Activated naive CD8-positive, alpha-beta T cell treated with anti-CD3 and anti-CD28 coated beads, Interleukin-2, amount 50 U/mL, for 16 hours (primary cell): Measurements from ENCODE around the gene ASPA.
"Not testable (repeated sequence)": the region's sequence is repeated elsewhere in the genome, so short reads cannot be mapped to it uniquely, and the experiment has no call there.

ENCODE experiments used
- DNase-seq: peaks from one replicate; pipeline ENCODE4 v3.0.0-alpha.2; 2020; ENCODE audit warnings: low read depth, low spot score

Gene ASPA

DNA sequence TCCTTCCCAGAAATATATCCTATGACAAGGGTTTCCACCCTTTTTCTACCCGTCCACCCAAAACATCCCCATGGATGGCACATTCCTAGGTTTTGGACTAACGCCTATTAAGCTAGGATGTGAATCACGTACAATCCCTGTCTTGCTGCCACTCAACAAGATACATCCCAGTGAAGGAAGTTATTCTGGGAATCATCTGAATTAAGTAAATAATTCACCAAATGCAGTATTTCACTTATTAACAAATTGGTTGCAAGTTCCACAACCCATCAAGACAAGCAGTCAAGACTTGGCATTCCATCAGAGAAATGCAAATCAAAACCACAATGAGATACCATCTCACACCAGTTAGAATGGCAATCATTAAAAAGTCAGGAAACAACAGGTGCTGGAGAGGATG is 32.1 kb downstream of the ASPA start:
- DNase-seq: no peak

DNA sequence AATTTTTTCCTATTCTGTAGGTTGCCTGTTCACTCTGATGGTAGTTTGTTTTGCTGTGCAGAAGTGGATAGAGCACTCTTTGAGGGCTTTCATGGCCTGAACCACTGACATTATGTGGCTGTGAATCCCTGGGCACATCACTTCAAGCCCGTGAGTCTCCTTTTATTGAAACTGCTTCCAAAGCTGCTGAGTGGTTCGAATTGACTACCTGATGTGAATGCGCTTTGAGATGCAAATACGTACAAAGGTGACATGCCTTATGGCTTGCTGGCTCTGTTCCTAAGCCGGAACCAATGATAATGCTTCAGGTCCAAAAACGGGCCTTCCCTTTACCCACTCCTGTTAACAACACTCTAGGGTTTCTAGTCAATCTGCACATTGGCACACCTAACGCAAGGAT is 34.3 kb downstream of the ASPA start:
- DNase-seq: no peak

DNA sequence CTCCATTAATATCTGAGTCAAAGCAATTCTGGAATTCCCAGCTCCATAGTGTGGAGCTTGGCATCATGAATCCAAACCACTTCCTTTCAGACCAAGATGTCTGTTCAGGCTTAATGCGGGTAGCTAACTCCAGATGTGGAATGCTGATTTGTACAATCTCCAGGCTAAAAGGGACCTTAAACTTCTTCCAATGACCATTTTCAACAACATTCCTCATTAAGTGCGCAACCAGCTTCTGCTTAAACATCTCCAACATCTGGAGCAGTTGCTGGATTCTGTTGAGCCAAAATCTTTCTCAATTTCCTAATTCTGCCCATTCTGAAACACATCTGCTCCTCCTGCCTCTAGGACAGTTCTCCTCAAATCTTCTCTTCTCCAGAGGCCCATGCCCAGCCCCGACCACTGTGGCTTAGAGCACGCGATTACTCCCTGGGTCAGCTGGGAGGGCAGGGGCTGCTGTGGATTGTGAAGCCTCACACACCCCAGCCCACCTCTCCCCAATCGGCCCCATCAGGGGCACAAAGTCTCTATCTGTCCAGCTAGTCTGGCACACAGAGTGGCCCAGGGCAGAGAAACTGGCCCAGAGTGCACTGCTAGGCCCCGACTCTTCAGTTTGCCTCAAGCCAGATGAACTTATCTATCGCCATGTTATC is 36.2 kb downstream of the ASPA start:
- no peak for DNase-seq

DNA sequence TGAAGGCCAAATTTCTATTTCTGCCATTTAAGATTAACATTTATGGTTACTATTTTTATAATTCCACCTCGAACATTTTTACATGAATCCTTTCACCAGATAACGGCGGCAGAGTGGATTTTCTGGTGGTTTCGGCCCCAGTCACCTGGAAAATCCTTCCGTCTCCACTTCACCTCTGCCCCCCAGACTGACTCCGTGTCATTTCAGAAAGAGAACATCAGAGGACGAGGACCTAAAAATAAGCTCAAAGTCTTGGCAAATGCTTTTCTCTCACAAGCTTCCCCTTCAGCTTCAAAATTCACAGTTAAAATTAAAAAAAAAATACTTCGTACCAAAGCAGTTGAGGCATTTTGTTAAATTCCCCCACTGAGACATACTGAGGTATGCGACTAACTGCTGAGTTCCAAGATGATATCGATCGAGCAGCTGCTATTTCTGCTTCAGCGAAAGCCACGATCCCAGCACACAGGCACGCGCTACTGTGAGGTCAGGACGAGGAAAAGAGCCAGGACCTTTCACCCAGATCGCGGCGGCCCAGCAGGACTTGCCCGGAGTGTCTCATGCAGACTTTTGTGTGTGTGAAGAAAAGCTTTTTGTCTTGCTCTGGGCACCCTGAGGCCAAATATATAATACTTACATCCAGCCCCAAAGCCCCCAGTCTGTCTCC is 36.8 kb downstream of the ASPA start:
- no peak for DNase-seq

DNA sequence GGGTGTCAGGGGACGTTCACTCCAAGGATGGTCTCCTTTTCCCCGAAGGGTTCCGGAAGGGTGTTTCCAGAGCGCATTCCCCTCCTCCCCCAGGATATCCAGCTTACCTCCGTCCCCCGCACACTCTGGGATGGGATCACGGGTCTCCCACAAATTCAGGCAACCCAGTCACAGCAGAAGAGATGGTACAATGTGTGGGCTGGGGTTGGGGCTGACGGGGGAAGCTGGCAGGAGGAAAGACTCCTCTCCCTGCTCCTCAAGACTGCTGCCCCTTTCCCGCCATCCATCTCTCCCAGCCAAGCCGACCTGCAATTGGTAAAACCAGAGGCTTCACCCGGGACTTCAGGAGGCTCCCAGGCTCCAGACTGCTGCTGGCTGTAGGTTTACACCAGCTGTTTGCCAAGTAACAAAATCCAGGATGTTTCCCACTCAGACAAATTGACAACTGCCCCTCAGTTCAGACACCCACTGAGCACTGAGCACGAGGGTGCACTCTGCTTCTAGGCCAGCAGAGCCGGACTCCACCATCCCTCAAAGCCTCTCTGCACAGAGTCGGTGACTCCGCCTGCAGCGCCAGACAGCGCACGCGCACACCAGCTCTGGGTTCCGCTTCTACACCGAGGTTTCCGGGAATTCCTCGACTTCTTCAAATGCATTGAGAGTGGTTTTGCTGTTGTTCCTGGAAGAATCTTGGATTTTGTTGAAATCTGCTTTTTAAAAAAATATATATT is 37.7 kb downstream of the ASPA start:
- no peak for DNase-seq

DNA sequence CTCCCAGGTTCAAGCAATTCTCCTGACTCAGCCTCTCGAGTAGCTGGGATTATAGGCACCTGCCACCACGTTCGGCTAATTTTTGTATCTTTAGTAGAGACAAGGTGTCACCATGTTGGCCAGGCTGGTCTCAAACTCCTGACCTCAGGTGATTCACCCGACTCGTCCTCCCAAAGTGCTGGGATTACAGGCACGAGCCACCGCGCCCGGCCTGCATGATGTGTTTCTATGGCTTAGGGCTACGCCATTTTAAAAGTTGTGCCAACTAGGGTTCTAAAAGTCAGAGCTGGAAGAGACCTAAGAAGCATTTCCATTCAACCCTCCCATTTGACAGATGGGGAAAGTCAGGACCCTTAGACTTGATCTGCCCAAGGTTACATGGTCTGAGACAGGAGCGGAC is 38.4 kb downstream of the ASPA start:
- DNase-seq: not testable (repeated sequence)

DNA sequence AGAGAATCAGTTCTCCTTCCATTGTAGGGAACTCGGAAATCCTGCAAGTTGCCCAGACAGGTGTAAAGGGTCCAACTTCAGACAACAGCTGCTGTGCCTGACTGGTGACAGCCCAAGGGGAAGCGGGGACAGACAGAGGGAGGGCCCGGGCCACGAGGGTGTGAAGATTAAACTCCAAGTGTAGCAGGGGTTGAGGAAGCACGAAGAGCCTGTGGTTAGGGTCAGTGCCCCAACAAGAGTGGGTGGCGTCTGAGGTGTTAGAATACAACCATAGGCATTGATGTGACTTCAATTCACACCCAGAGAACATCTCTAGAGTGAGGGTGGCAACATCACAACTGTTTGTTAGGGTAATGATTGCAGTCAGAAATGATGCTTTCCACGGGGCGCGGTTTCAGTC is 39.1 kb downstream of the ASPA start:
- no peak for DNase-seq

DNA sequence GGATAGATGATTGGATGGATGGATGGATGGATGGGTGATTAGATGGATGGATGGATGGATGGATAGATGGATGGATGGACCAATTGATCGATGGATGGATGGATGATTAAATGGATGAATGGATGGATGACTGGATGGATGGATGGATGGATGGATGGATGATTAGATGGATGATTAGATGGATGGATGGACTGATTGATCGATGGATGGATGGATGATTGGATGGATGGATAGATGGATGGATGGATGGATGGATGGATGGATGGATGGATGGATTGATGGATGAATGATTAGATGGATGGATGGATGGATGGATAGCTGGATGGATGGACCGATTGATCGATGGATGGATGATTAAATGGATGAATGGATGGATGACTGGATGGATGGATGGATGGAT is 43.7 kb downstream of the ASPA start:
- not testable (repeated sequence) for DNase-seq

DNA sequence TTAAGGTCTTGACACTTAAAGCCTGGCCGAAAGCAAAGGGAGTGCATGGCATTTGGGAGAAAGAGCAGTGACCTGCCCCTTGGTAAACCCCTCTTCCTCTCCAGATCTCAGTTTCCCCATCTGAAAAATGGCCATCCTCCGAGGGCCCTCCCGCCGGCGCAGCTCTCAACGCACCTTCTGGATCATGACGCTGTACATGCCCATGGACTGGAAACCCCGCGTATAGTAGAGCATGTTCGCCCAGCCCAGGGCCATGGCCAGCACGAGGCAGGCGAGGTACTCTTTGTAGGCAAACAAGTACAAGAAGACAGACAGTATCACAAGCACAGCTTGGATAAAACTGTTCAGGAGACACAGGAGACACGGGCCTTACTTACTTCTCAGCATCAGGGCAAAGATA is 48.2 kb downstream of the ASPA start:
- DNase-seq: no peak

DNA sequence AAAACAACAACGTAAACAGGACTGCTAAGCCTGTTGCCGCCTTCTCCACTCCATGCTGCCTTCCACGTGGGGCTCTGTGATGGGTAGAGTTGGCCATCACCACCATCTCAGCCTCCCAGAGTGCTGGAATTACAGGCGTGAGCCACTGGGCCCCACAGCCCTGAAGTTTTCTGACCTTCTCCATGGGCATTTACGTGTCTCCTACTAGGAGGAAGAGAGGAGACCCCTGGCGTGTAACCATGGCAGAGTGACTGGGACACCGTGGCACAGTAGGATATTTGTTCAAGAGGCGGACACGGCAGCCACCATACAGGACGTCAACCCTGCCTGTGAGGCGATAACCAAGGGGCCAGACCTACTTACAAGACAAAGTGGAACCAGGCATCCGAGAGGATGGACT is 50.7 kb downstream of the ASPA start:
- DNase-seq: no peak

DNA sequence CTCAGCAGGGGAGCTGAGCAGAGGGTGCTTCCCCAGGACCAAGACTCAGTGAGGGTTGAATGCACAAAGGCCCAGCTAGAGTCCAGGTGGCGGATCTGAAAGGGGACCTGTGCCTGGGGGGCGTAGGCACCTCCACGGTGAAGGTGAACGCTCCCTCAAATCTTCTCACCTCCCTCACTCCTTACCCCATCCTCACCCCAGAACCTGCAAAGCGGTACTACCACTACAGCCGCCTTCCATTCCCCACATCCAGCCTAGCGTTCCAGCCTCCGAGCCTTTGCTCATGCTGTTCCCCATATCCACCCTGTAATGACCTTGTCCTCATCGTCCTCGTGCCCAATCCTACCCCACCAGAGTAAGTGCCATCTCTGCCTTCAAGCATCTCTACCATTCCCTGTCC is 51.2 kb downstream of the ASPA start:
- no peak for DNase-seq

DNA sequence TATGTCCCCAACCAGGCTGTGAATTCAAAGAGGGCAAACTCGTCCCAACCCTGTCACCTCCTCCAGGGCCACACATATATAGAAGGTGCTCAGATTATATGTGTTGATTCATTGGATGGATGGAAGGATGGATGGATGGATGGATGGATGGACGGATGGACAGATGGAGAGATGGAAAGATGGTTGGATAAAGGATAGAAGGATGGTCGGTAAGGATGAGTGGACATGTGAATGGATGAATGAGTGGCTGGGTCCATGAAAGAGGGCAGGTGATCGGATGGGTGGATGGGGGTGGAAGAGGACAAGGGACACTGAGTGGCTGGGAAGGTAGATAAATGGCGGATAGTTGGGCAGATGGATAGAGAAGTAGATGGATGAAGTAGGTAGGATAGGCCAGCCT is 51.7 kb downstream of the ASPA start:
- DNase-seq: no peak

DNA sequence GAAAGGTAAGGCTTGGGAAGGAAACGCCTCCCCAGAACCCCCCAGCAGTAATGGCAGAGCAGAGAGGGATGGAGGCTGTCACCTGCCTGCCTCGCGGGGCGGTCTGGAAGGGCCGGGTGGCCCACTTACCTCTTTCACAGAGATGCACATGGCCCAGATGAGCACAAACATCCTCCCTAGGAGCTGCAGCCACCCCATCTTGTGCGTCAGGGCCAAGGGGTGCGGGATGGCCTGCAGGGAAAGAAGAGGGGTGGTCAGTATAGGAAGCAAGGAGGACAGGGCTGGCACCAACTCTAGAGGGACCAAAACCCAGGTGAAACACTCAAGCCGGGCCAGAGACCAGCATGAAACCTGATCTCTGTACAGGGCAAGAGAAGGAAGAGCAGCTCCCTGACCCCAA is 52.1 kb downstream of the ASPA start:
- no peak for DNase-seq

DNA sequence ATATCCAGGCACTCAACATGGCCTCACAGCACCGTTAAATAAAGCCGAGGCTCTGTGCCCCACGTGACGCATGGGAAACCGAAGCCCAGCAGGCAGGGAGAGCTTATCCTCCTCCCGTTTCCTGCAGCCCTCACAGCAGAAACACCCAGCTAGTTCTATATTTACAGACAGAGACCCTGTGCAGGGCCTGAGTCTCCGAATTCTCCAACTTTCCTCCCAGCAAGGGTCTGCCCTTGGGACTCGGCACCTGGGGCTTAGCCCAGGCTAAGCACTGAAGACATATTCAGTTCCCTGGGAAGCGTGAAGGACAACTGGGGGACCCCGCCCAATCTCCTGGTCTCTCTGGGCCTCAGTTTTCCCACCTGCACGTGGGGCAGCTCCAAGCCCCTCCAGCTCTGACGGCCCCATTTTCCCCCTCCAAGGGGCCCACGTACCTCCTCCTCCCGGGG is 52.6 kb downstream of the ASPA start:
- no peak for DNase-seq

DNA sequence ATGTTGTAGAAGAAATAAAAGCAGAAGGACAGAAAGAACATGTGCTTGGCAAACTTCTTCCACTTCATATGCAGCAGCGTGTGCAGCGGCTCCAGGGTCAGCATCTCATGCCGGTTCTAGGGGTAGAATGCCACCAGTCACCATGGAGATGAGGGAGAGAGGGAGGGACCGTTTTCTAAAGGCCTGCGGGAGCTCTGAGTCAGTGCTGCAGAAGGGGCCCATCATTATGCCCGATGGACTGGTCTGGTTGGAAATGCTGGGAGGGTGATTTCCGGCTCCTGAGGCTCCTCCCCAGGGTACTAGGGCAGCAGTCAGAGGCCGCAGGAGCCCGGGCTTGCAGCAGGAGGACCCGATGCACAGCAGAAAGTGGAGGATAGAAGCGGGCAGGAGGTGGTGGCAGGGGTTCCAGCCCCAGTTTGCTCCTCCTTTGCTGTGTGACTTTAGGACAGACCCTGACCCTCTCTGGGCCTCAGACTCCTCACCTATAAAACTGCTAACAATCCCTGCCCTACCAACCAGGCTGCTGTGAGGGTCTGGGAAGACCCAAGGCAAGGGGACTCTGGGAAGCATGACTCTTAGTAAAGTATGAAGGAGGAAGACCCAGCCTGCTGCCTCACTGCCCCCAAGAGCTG is 53.2 kb downstream of the ASPA start:
- DNase-seq: no peak

DNA sequence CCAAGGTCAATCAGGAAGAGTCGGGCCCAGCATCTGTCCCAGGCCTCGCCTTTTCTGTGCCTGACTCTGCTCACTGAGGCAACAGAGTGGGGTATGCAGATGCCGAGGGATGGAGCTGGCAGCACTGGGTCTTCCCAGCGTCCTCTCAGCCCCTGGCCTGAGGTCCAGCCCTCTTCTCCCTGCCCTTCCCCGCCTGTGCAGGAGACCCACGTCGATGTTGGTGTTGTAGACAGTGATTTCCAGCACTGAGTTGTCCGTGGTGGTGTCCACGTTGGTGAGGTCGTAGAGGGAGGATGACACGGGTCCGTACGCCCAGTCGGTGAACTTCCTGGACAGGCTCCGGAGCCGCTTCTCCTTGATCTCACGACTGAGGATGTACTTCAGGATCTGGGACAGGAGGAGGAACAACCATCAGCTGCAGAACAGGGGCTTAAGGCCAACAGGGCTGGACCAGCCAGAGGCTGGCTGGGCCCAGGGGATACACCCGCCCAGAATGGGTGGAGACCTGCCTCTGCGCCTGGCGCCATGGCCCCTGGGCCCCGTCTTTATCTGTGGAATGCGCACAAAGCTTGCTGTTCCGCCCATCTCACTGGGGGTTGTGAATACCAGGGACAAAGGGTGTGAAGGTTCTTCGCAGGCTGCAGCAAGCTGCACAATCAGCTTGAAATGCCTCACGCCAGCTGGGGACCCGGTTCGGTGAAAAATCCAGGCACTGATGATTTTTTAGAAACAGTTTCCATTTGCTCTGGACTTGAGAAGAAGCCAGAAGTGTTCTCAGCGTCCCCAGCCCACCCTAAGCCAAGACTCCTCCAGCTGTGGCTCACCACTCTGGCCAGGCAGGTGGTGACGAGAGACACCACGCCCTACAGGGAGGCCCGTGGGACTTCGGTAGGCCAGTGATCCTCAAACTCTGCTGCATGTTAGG is 54.3 kb downstream of the ASPA start:
- DNase-seq: no peak

DNA sequence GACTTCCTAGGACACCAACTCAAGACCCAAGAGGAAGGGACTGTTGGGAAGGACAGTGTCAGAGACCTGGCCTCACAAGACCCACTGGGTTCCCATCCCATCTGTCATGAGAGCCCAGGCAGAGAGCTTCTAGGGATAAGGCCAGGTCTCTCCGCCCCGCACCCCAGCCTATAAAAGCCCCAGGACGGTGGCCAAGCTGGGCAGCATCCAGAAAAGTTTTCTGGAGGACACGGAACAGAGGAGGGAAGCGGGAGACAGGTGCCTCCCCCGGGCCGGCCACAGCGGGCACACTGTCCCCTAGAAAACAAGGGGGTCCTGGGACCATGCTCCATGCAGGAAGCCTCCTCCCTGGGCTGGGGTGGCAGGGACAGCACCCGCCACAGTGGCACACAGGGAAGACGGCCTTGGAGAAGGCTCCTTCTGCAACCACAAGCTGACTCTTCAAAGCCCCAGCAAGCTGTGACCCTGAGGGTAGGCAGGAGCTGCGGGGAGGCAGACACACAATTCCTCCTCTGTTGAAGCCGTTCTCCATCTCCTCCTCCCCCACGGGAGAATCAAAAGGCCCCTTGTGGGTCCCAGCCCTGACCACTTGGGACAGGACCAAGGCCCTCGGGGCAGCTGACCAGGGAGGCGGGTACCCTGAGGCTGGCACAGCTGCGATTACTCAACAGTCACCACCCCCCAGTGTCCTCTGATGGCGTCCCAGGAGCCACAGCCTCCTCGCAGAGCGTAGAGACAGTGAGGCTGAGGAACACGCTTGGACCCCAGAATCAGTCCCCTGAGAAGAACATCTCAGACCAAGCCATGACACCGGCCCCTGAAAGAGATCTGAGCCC is 55.7 kb downstream of the ASPA start:
- no peak for DNase-seq

DNA sequence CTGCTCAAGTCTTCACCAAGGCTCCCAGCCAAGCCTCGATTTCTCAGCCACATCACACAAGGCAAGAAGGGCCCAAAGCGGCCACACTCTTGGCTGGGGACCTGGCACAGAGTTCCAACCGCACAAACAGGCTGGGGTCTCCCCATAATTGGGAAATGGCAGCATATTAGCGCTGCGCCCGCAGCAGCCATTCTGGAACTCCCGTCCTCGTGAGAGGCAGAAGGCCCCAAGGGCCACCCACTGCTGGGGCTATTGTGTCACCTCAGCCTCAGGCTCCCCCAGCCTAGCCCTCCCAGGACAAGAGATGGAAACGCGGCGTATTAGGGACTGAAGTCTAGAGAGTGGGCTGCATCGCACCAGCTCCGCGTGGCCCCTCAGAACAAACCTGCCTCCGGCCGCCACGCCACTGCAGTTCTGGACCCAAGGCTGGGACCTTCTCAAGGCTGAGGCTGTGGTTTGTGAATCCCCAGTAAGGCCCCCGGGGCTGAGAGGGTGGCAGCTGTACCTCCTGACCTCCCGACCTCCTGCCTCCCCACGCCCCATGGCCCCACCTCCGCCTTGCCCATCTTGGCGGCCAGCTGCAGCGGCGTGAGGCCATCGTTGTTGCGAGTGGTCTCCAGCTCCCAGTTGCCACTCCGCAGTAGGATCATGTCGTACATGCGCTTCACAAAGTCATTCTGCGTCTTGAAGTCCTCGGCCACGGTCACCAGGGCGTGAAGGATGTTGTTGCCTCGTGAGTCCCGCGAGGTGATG is 56.5 kb downstream of the ASPA start:
- DNase-seq: no peak

DNA sequence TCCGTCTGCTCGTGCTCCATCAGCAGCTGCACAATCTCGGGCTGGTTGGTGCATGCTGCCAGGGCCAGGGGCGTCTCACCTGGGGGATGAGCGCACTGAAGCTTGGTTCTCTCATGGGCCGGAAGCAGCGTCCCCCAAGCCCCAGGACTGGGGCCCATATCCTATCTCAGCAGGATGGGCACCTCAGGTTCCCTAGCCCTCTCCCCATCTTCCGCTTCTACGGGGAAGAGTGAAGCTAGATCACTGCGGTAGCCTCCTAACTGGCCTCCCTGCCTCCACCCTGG is 57.0 kb downstream of the ASPA start:
- DNase-seq: no peak

DNA sequence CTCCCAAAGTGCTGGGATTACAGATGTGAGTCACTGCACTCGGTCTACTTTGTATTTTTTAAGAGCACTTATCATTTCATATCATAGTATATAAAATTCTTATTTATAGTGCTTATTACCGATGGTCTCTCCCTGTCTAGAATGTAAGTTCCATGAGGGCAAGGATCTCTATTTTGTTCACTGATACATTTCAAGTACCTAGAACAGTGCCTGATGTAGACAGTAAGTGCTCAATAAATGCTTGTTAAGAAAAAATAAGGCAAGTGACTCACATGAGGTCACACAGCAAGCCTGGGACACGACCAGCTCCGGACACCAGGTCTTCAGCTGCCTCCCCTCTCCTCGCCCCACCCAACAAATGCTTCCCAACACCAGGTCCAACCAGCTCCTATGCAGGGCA is 58.0 kb downstream of the ASPA start:
- no peak for DNase-seq
